Neuronal stem cell (in vitro differentiated cells): ENCODE data around the gene C2.

ENCODE experiments used
- DNase-seq: peaks from one replicate; pipeline ENCODE4 v3.0.0-alpha.2; 2013; ENCODE audit warnings: low spot score
- H2AFZ ChIP-seq: one replicate; pipeline ENCODE4 v1.6.1; 2013; ENCODE audit warnings: mild to moderate bottlenecking, low read length, inconsistent platforms
- H2AK5ac ChIP-seq: 2 replicates; pipeline ENCODE4 v1.6.1; 2013; ENCODE audit warnings: low read depth, mild to moderate bottlenecking, inconsistent platforms, low read length, moderate library complexity, mixed read lengths
- H2BK120ac ChIP-seq: 2 replicates; pipeline ENCODE4 v1.6.1; 2013; ENCODE audit warnings: low read depth, mild to moderate bottlenecking, inconsistent platforms, low read length, moderate library complexity, mixed read lengths
- H2BK12ac ChIP-seq: one replicate; pipeline ENCODE4 v1.6.1; 2013; ENCODE audit warnings: low read length, inconsistent platforms
- H2BK15ac ChIP-seq: 2 replicates; pipeline ENCODE4 v1.6.1; 2013; ENCODE audit warnings: mild to moderate bottlenecking, low read length, inconsistent platforms, mixed read lengths
- H2BK5ac ChIP-seq: one replicate; pipeline ENCODE4 v1.6.1; 2013; ENCODE audit warnings: inconsistent platforms, mild to moderate bottlenecking, low read length, moderate library complexity
- H3K14ac ChIP-seq: one replicate; pipeline ENCODE4 v1.6.1; 2013; ENCODE audit warnings: low read length, inconsistent platforms
- H3K18ac ChIP-seq: 2 replicates; pipeline ENCODE4 v1.6.1; 2013; ENCODE audit warnings: low read length, inconsistent platforms
- H3K23ac ChIP-seq: 2 replicates; pipeline ENCODE4 v1.6.1; 2013; ENCODE audit warnings: low read depth, mild to moderate bottlenecking, mixed read lengths, low read length, inconsistent platforms; ENCODE audit not compliant: poor library complexity
- H3K27ac ChIP-seq: replicated peaks from 3 replicates; pipeline ENCODE4 v1.5.1; 2013; ENCODE audit warnings: low read length, inconsistent platforms
- H3K27me3 ChIP-seq, 3 experiments: 2 replicates each; pipeline ENCODE4 v1.6.1; 2013; ENCODE audit warnings: low read length in 3 of 3, mild to moderate bottlenecking in 2 of 3, inconsistent platforms in 1 of 3, low read depth in 1 of 3, mixed read lengths in 1 of 3, moderate library complexity in 1 of 3; ENCODE audit not compliant: control insufficient read depth in 3 of 3, insufficient read depth in 3 of 3
- H3K36me3 ChIP-seq, 2 donors: replicated peaks in 1 of 2; 2 replicates each; pipeline ENCODE4 v1.6.1; 2013; ENCODE audit warnings: low read length in 2 of 2; ENCODE audit not compliant: control insufficient read depth in 2 of 2, insufficient read depth in 2 of 2
- H3K4ac ChIP-seq: 2 replicates; pipeline ENCODE4 v1.6.1; 2013; ENCODE audit warnings: inconsistent platforms, mild to moderate bottlenecking, low read length, moderate library complexity
- H3K4me1 ChIP-seq, 2 donors: 1 replicate in 1 of 2; 2 replicates in 1 of 2; pipeline ENCODE4 v1.6.1; 2013; ENCODE audit warnings: low read length in 2 of 2, low read depth in 1 of 2; ENCODE audit not compliant: control insufficient read depth in 2 of 2, insufficient read depth in 1 of 2
- H3K4me2 ChIP-seq: one replicate; pipeline ENCODE4 v1.6.1; 2013; ENCODE audit warnings: mild to moderate bottlenecking, low read length, inconsistent platforms; ENCODE audit not compliant: insufficient read depth, poor library complexity, severe bottlenecking
- H3K4me3 ChIP-seq, 2 donors: 2 replicates each; pipeline ENCODE4 v1.5.1; 2013; ENCODE audit warnings: low read length in 2 of 2, mild to moderate bottlenecking in 2 of 2, inconsistent platforms in 1 of 2, moderate library complexity in 1 of 2
- H3K79me1 ChIP-seq: one replicate; pipeline ENCODE4 v1.6.1; 2013; ENCODE audit warnings: low read depth, mild to moderate bottlenecking, inconsistent platforms, low read length, moderate library complexity
- H3K9ac ChIP-seq: one replicate; pipeline ENCODE4 v1.6.1; 2013; ENCODE audit warnings: mild to moderate bottlenecking, low read depth, low read length, inconsistent platforms; ENCODE audit not compliant: poor library complexity
- H3K9me3 ChIP-seq, 2 donors: replicated peaks in 1 of 2; 2 replicates each; pipeline versions ENCODE3 to v1.6.1; 2013; ENCODE audit warnings: low read length in 2 of 2, mild to moderate bottlenecking in 2 of 2, inconsistent platforms in 1 of 2, low read depth in 1 of 2, mixed read lengths in 1 of 2, moderate library complexity in 1 of 2; ENCODE audit not compliant: control insufficient read depth in 2 of 2, insufficient read depth in 1 of 2
- H4K8ac ChIP-seq: one replicate; pipeline ENCODE4 v1.6.1; 2013; ENCODE audit warnings: low read depth, mild to moderate bottlenecking, inconsistent platforms, low read length, moderate library complexity
- H4K91ac ChIP-seq: one replicate; pipeline ENCODE4 v1.6.1; 2013; ENCODE audit warnings: low read length, low read depth, mild to moderate bottlenecking, inconsistent platforms; ENCODE audit not compliant: poor library complexity
- WGBS, 2 donors: extraction: QIAGEN DNeasy Blood & Tissue Kit; methylation state at CpG; one replicate each; pipeline ENCODE4 v1.1.7; 2013; ENCODE audit warnings: missing lambda C conversion rate in 2 of 2, mixed read lengths in 1 of 2; ENCODE audit not compliant: insufficient read length in 2 of 2, insufficient replicate concordance in 1 of 2; ENCODE audit errors: extremely low coverage in 2 of 2; 5-methylcytosine and 5-hydroxymethylcytosine counted together

The C2 gene

GRCh38 chr6:31967926-31968320 is 40.4 kb downstream of the C2 start:
- no peak overlapping the region for H3K27ac ChIP-seq
- H2BK12ac ChIP-seq, result no peak overlapping the region
- H3K27me3 ChIP-seq, result no peaks in the 10 kb centered on the region
- H4K91ac ChIP-seq, result no peak overlapping the region
- no peak overlapping the region for H3K4ac ChIP-seq
- H2BK15ac ChIP-seq, result no peak overlapping the region
- H3K36me3 ChIP-seq, result peaks cover 50 to 78% of the 10 kb centered on the region in 2 donors
- no peaks in the 10 kb centered on the region for H3K9me3 ChIP-seq
- H3K14ac ChIP-seq, result no peak overlapping the region
- H3K4me3 ChIP-seq, result peak overlapping the region in 1 of 2 donors; percentile 44
- no peak overlapping the region for H3K4me2 ChIP-seq
- no peak overlapping the region for H4K8ac ChIP-seq
- H3K18ac ChIP-seq, result no peak overlapping the region
- no peak for DNase-seq
- no peak overlapping the region for H3K9ac ChIP-seq
- H2BK120ac ChIP-seq, result no peak overlapping the region
- H2AFZ ChIP-seq, result no peak overlapping the region
- H3K4me1 ChIP-seq, result peaks cover 9 to 10% of the 10 kb centered on the region in 2 donors
- peak overlapping the region; percentile 36 for H3K23ac ChIP-seq
- H2BK5ac ChIP-seq, result no peak overlapping the region
- H3K79me1 ChIP-seq, result peaks cover 5% of the 10 kb centered on the region
- WGBS, 2 donors, result no CpG with 5 or more reads among the region's 3 CpGs
- H2AK5ac ChIP-seq, result no peak overlapping the region

GRCh38 chr6:31968326-31968725 is 40.8 kb downstream of the C2 start:
- no peaks in the 10 kb centered on the region for H3K27me3 ChIP-seq
- no peak overlapping the region for H3K9ac ChIP-seq
- H2BK15ac ChIP-seq, result no peak overlapping the region
- H2BK120ac ChIP-seq, result no peak overlapping the region
- no peak overlapping the region for H2BK5ac ChIP-seq
- no peak overlapping the region for H3K14ac ChIP-seq
- H2AFZ ChIP-seq, result no peak overlapping the region
- no peak overlapping the region for H3K4ac ChIP-seq
- peaks cover 7% of the 10 kb centered on the region for H3K79me1 ChIP-seq
- no peak overlapping the region for H3K23ac ChIP-seq
- DNase-seq, result no peak
- H3K18ac ChIP-seq, result no peak overlapping the region
- no peak overlapping the region for H3K4me2 ChIP-seq
- H2BK12ac ChIP-seq, result no peak overlapping the region
- H4K8ac ChIP-seq, result no peak overlapping the region
- H3K36me3 ChIP-seq, result peaks cover 48 to 74% of the 10 kb centered on the region in 2 donors
- H3K9me3 ChIP-seq, result no peaks in the 10 kb centered on the region
- no peak overlapping the region for H3K27ac ChIP-seq
- peaks cover 11 to 13% of the 10 kb centered on the region in 2 donors for H3K4me1 ChIP-seq
- H3K4me3 ChIP-seq, result no peak overlapping the region
- WGBS, 2 donors, result no CpG with 5 or more reads among the region's 11 CpGs
- H4K91ac ChIP-seq, result no peak overlapping the region
- H2AK5ac ChIP-seq, result no peak overlapping the region

DNA sequence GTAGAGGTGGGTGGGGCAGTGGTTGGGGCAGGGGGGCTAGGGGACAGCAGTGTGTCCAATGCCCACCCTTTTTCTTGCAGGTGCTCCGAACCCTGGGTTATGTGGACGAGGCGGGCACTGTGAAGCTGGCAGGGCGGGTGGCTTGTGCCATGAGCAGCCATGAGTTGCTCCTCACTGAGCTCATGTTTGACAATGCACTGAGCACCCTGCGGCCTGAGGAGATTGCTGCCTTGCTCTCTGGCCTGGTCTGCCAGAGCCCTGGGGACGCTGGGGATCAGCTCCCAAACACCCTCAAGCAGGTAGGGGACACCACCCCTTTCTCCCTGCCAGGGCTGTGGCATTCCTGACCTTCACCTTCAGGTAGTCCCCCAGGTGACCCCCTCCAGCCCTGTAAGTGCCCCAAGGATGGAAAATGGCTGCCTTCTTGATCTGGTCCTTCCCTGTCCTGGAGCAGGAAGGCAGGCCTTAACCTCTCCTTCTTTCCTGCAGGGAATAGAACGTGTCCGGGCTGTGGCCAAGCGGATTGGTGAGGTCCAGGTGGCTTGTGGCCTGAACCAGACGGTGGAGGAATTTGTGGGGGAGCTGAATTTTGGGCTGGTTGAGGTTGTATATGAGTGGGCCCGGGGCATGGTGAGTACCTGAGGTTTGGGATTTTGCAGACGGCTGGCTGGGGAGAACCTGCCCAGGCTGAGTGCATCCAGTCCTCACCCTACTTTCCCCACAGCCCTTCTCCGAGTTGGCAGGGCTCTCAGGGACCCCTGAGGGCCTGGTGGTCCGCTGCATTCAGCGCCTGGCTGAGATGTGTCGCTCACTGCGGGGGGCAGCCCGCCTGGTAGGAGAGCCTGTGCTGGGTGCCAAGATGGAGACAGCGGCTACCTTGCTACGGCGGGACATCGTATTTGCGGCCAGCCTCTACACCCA is 41.5 kb downstream of the C2 start:
- no peaks in the 10 kb centered on the region for H3K9me3 ChIP-seq
- no peak overlapping the region for H3K4me2 ChIP-seq
- H3K27ac ChIP-seq, result no peak overlapping the region
- H3K27me3 ChIP-seq, result no peaks in the 10 kb centered on the region
- H2BK120ac ChIP-seq, result no peak overlapping the region
- H3K23ac ChIP-seq, result peak overlapping the region; percentile 34
- peaks cover 7% of the 10 kb centered on the region for H3K79me1 ChIP-seq
- peaks cover 42 to 71% of the 10 kb centered on the region in 2 donors for H3K36me3 ChIP-seq
- no peak overlapping the region for H4K8ac ChIP-seq
- H3K18ac ChIP-seq, result no peak overlapping the region
- no peak overlapping the region for H2AK5ac ChIP-seq
- no peak overlapping the region for H2AFZ ChIP-seq
- no peak overlapping the region for H3K14ac ChIP-seq
- peaks cover 11 to 13% of the 10 kb centered on the region in 2 donors for H3K4me1 ChIP-seq
- DNase-seq, result no peak
- no peak overlapping the region for H3K4ac ChIP-seq
- no peak overlapping the region for H2BK12ac ChIP-seq
- H3K4me3 ChIP-seq, result no peak overlapping the region
- WGBS, 2 donors, result no CpG with 5 or more reads among the region's 23 CpGs
- H2BK15ac ChIP-seq, result no peak overlapping the region
- H3K9ac ChIP-seq, result no peak overlapping the region
- H4K91ac ChIP-seq, result no peak overlapping the region
- no peak overlapping the region for H2BK5ac ChIP-seq

DNA sequence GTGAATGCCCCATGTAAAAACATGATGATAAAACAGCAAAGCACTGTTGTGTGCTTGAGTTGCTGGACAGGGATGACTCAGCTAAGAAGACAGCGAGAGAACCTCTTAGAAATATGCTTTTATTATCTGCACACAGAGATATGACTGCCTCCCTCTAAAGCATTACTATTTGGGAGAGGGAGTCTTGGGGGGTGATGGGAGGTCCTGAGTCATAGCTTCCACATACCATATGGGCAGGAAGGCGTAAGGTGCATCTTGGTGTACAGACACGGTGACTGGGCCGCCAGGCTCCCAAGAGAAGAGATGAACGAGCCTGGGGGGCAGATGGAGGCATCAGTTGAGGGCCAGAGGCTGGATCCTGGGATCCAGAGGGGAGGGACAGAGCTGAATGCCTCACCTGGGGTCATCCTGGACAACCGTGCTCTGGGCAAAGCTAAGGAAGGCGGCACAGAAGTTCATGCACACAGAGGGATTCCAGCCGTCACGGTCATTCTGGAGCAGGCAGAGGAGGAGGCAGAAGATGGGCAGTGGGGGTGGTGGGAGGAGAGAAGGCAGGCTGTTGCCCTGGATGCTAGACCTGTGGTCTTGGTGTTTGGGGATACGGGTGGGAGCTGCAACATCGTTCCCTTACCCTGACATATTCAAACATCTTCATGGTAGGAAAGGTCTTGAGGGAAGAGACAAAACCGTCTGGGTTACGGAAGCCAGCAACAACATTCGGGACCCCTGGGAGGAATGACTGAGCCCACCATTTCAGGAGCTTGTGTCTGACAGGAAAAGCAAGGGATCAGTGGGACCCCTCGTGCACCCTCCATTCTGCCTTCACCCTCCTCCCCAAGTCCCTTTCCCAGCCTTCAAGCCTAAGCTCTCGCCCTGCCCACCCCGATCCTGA is 42.4 kb downstream of the C2 start:
- Histone ChIP-seq H2BK120ac (no peak overlapping the region), H3K4ac (no peak overlapping the region), H3K4me3 (peak overlapping the region in 1 of 2 donors; percentile 78), H3K27me3 (no peaks in the 10 kb centered on the region), H3K4me2 (no peak overlapping the region), H2AK5ac (no peak overlapping the region), H2BK12ac (peak overlapping the region; percentile 50), H3K27ac (no peak overlapping the region), H4K8ac (no peak overlapping the region), H4K91ac (no peak overlapping the region), H3K18ac (no peak overlapping the region), H3K79me1 (peaks cover 7% of the 10 kb centered on the region), H3K23ac (no peak overlapping the region), H2BK5ac (no peak overlapping the region), H3K9me3 (no peaks in the 10 kb centered on the region), H3K9ac (no peak overlapping the region), H3K4me1 (peaks cover 11 to 13% of the 10 kb centered on the region in 2 donors), H3K36me3 (peaks cover 41 to 72% of the 10 kb centered on the region in 2 donors), H2BK15ac (no peak overlapping the region), H3K14ac (no peak overlapping the region), H2AFZ (no peak overlapping the region)
- WGBS, 2 donors, result no CpG with 5 or more reads among the region's 17 CpGs
- no peak for DNase-seq
